ENCODE measurements around the gene VPS52. TPM values are rescaled to one million over a fixed set of nuclear protein-coding genes. Genes with fewer than 3 reads are reported as not detected.
A peak's percentile ranks its signal among the peaks of the same experiment; 100 is the strongest.

Gene VPS52
- total and polyA plus RNA-seq, 12 donors = 21.9 to 115 (median 63.5) TPM

- WGBS, 4 donors = 1 to 2% (median 1%) methylated on average over 24 to 43 of the region's 43 CpGs
- H3K27ac ChIP-seq = no peak overlapping the region
Measured at GRCh38 chr6:33213166-33213988, 58.3 kb downstream of the VPS52 start.

GRCh38 chr6:33212857-33213165 is 58.9 kb downstream of the VPS52 start:
- H3K4me3 ChIP-seq = peak overlapping the region in 1 of 4 donors; percentile 44
- no peak overlapping the region for H3K27ac ChIP-seq
- TF ChIP-seq, protein P1, sequence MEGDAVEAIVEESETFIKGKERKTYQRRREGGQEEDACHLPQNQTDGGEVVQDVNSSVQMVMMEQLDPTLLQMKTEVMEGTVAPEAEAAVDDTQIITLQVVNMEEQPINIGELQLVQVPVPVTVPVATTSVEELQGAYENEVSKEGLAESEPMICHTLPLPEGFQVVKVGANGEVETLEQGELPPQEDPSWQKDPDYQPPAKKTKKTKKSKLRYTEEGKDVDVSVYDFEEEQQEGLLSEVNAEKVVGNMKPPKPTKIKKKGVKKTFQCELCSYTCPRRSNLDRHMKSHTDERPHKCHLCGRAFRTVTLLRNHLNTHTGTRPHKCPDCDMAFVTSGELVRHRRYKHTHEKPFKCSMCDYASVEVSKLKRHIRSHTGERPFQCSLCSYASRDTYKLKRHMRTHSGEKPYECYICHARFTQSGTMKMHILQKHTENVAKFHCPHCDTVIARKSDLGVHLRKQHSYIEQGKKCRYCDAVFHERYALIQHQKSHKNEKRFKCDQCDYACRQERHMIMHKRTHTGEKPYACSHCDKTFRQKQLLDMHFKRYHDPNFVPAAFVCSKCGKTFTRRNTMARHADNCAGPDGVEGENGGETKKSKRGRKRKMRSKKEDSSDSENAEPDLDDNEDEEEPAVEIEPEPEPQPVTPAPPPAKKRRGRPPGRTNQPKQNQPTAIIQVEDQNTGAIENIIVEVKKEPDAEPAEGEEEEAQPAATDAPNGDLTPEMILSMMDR (IDR thresholded peaks at IDR 0.05) = no peak
- no peak for TF ChIP-seq POLR2A (IDR thresholded peaks at IDR 0.05)
- WGBS, 4 donors = 2 to 9% (median 5%) methylated on average over 6 of the region's 6 CpGs
- peaks cover 0 to 15% of the 10 kb centered on the region in 2 donors for H3K36me3 ChIP-seq (replicated peaks in 1 of 2)
- no peak for DNase-seq
- peaks cover 3 to 16% of the 10 kb centered on the region in 2 donors for H3K4me1 ChIP-seq (replicated peaks in 1 of 2)
- no peaks in the 10 kb centered on the region for H3K27me3 ChIP-seq
- H3K9me3 ChIP-seq (replicated peaks in 1 of 3) = no peaks in the 10 kb centered on the region
- intact Hi-C loops (cut with DNase I) = loop anchor here in 1 of 2 donors (5.0 kb wide), 1 partner anchor 34 kb away; no protein-coding TSS in a partner anchor

More at GRCh38 chr6:33213166-33213988, 58.3 kb downstream of the VPS52 start:
- peak in 3 of 7 donors; percentile 20 to 34 (median 23) for DNase-seq
- Histone ChIP-seq H3K4me3 (peak overlapping the region in 2 of 4 donors; percentile 11 to 44), H3K4me1 (replicated peaks in 1 of 2) (peaks cover 3 to 16% of the 10 kb centered on the region in 2 donors), H3K9me3 (replicated peaks in 1 of 3) (no peaks in the 10 kb centered on the region), H3K27me3 (no peaks in the 10 kb centered on the region), H3K36me3 (replicated peaks in 1 of 2) (peaks cover 0 to 15% of the 10 kb centered on the region in 2 donors)
- intact Hi-C loops (cut with DNase I) = loop anchor here in 1 of 2 donors (5.0 kb wide), 1 partner anchor 34 kb away; no protein-coding TSS in a partner anchor
- TF ChIP-seq, protein P1 (IDR thresholded peaks at IDR 0.05) = no peak

DNA sequence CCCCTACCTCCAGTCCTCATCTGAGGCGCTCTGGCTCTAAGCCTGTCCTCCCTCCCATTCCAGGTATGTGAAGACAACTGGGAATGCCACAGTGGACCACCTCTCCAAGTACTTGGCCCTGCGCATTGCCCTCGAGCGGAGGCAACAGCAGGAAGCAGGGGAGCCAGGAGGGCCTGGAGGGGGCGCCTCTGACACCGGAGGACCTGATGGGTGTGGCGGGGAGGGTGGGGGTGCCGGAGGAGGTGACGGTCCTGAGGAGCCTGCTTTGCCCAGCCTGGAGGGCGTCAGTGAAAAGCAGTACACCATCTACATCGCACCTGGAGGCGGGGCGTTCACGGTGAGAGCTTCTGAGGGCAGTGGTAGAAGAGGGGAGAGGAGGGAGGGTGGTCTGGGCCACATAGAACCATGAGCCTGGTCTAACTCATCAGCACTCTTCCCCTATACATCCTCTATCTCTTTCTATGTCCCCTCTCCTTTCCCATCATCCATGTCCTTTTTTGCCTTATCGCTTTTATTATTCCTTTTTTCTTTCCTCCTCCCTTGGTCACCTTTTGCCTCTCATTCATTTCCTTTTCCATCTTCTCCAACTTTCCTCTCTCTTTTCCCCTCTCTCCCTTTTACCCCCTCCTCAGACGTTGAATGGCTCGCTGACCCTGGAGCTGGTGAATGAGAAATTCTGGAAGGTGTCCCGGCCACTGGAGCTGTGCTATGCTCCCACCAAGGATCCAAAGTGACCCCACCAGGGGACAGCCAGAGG is 59.8 kb downstream of the VPS52 start:
- peak in 1 of 7 donors; percentile 23 for DNase-seq
- Histone ChIP-seq H3K27me3 (no peaks in the 10 kb centered on the region), H3K36me3 (replicated peaks in 1 of 2) (peaks cover 0 to 15% of the 10 kb centered on the region in 2 donors), H3K27ac (no peak overlapping the region), H3K9me3 (replicated peaks in 1 of 3) (no peaks in the 10 kb centered on the region), H3K4me1 (replicated peaks in 1 of 2) (peaks cover 12 to 20% of the 10 kb centered on the region in 2 donors), H3K4me3 (no peak overlapping the region)
- intact Hi-C loops (cut with DNase I) = loop anchor here in 1 of 2 donors (5.0 kb wide), 1 partner anchor 35 kb away; no protein-coding TSS in a partner anchor
- 88 to 91% (median 90%) methylated on average over 11 to 18 of the region's 18 CpGs for WGBS, 4 donors
- TF ChIP-seq, protein P1 (IDR thresholded peaks at IDR 0.05) = no peak
- TF ChIP-seq POLR2A (IDR thresholded peaks at IDR 0.05) = no peak

- intact Hi-C loops (cut with DNase I) = loop anchor here in 1 of 2 donors (5.0 kb wide), 1 partner anchor 36 kb away; no protein-coding TSS in a partner anchor
- TF ChIP-seq, protein P1 (IDR thresholded peaks at IDR 0.05) = no peak
- no peak for TF ChIP-seq POLR2A (IDR thresholded peaks at IDR 0.05)
- 82 to 89% (median 86%) methylated on average over 13 to 17 of the region's 17 CpGs for WGBS, 4 donors
- no peaks in the 10 kb centered on the region for H3K9me3 ChIP-seq (replicated peaks in 1 of 3)
- no peaks in the 10 kb centered on the region for H3K27me3 ChIP-seq
- H3K4me3 ChIP-seq = no peak overlapping the region
- peaks cover 0 to 15% of the 10 kb centered on the region in 2 donors for H3K36me3 ChIP-seq (replicated peaks in 1 of 2)
- H3K4me1 ChIP-seq (replicated peaks in 1 of 2) = peaks cover 13 to 20% of the 10 kb centered on the region in 2 donors
- no peak overlapping the region for H3K27ac ChIP-seq
- no peak for DNase-seq
Measured at GRCh38 chr6:33211136-33211535, 60.5 kb downstream of the VPS52 start.
